Daoy (cell line): ENCODE results near the gene LASP1. TPM values are rescaled to one million over a fixed set of nuclear protein-coding genes. Genes with fewer than 3 reads are reported as not detected.
"Not testable (repeated sequence)": the region's sequence is repeated elsewhere in the genome, so short reads cannot be mapped to it uniquely, and the experiment has no call there.

Experiments
- DNase-seq: peaks from one replicate; pipeline ENCODE4 v3.0.0-alpha.2; 2015; ENCODE audit warnings: low read depth
- total RNA-seq: library from RNA; depleted of rRNA; stranded (reverse); fragments of >200 nt; shearing (Covaris generic); gene quantifications from 2 replicates; pipeline ENCODE4 v1.2.3, GENCODE V29; 2014

LASP1 gene
- total RNA-seq, 1 experiment from 2014 or later, result 77.9 TPM

GRCh38 chr17:38925263-38925995, 55.6 kb downstream of the LASP1 start, which contains the start of gene LASP1NB:
Gene LASP1NB (plus strand): TSS chr17:38925614.
- no peak for DNase-seq

DNA sequence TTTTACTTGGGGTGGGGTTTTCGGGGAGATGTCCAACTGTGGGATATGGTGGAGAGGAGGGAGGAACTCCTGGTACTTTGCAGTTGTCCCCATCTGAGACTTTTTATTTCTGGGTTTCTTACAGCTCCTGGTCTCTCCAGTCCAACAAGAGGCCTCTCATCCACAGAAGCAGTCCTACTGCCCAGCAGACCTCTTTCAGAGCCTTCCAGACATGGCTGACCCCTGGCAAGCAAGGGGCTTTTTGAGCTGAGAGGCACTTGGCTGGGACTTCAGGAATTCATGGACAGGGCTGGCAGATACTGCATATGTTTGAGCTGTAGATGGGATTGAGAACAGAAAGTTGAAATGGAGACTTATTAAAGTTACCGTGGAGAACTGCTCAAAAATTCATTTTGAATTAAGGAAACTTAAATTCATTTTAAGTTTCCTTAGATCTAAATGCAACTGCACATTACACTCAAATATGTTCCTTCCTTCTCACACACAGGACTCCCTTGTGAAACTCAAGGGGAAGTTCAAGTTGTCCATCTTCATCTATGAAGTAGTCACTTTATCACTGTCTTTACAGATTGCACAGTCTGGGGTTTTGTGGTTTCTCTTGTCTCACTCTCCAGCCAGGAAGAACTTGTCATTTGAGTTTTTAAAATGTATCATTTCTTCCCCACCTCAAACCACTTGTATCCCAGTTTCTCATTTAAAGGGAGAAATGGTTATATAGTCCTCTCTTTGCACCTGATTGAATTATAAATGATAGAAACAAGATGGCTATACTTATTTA, 56.6 kb downstream of the LASP1 start:
- DNase-seq, result no peak

- DNase-seq, result not testable (repeated sequence)
Measured at GRCh38 chr17:38930782-38931181, 60.9 kb downstream of the LASP1 start.

DNA sequence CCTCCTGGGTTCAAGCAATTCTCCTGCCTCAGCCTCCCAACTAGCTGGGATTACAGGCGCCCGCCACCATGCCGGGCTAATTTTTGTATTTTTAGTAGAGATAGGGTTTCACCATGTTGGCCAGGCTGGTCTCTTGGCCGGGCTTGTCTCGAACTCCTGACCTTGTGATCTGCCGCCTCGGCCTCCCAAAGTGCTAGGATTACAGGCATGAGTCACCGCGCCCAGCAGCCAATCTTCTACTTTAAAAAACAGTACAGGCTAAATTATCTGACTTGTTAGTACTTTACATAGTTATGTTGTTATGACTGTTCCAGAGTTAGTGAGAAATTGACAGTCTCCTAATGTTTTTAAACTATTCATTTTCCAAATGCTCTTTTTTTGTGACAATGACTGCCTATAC, 64.1 kb downstream of the LASP1 start:
- DNase-seq, result not testable (repeated sequence)

DNA sequence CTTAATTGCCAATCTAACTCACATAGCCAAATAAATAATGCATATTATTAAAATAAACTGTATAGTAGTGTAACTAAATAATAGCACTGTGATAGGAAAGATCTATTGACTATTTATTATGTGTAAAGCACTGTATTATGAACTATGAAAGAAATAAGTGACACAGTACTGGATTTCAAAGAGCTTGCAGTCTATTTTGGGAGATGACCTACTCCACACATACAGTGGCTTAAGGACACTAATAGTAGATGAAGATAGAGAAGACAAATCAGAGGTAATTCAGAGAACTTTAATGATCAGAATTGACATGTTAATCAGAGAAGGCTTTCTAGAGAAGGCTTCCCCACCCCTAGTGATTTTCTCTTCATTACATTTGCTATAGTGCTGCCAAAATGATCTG, 70.1 kb downstream of the LASP1 start:
- no peak for DNase-seq

- no peak for DNase-seq
Measured at GRCh38 chr17:38940404-38940803, 70.5 kb downstream of the LASP1 start.

GRCh38 chr17:38942696-38943334, 73.0 kb downstream of the LASP1 start:
- no peak for DNase-seq

- no peak for DNase-seq
Measured at GRCh38 chr17:38943607-38944006, 73.7 kb downstream of the LASP1 start.

DNA sequence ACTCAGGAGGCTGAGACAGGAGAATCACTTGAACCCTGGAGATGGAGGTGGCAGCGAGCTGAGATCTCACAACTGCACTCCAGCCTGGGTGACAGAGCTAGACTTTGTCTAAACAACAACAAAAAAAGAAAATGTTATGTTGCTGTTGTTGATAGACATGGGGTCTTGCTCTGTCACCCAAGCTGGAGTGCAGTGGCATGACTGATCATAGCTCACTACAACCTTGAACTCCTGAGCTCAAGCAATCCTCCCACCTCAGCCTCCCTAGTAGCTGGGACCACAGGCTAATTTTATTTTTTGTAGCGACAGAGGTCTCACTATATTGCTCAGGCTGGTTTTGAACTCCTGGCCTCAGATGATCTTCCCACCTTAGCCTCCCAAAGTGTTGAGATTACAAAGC, 77.3 kb downstream of the LASP1 start:
- no peak for DNase-seq

GRCh38 chr17:38953800-38954199, 83.9 kb downstream of the LASP1 start:
- not testable (repeated sequence) for DNase-seq

- DNase-seq, result no peak
Measured at GRCh38 chr17:38958326-38958725, 88.5 kb downstream of the LASP1 start.

DNA sequence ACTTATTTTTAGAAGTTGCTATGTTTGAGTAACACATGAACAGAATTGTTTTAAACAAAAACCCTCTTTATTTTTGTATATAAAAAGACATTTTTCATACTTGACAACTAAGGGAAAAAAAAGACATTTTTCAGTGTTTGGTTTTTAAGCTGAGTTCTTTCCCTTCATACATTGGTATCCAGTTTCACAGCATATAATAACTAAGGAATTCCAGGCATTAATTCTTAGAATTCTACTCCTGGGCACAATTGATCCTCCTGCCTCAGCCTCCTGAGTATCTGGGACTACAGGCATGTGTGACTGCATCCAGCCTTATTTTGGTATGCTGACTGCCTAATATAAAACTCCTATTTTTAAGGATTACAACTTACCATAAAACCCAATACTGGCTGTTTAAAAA, 88.9 kb downstream of the LASP1 start:
- no peak for DNase-seq

DNA sequence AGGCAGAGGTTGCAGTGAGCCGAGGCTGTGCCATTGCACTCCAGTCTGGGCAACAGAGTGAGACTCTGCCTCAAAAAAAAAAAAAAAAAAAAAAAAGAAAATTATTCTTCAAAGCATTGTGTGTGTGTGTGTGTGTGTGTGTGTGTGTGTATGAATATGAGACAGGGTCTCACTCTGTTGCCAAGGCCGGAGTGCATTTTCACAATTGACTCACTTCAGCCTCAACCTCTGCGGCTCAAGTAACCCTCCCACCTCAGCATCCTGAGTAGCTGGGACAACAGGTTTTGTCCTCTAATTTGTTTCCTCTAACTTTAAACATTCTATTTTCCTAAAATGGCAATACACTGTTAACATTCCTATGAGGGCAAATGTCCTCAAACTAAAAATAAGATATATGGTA, 89.7 kb downstream of the LASP1 start:
- DNase-seq, result no peak

DNA sequence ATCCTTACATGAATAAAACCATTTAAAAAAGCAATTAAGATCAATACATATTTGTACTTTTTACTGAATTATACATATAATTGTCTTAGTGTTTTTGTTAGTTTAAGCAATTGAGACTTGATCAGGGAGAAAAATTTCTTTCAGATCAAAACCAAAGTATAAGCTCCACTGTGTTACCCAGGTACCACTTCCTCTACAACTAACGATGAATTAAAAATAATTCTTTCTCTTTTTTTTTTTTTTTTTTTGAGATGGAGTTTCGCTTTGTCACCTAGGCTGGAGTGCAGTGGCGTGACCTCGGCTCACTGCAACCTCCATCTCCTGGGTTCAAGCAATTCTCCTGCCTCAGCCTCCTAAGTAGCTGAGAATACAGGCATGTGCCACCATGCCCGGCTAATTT, 90.5 kb downstream of the LASP1 start:
- no peak for DNase-seq

GRCh38 chr17:38961413-38961812, 91.6 kb downstream of the LASP1 start:
- no peak for DNase-seq

DNA sequence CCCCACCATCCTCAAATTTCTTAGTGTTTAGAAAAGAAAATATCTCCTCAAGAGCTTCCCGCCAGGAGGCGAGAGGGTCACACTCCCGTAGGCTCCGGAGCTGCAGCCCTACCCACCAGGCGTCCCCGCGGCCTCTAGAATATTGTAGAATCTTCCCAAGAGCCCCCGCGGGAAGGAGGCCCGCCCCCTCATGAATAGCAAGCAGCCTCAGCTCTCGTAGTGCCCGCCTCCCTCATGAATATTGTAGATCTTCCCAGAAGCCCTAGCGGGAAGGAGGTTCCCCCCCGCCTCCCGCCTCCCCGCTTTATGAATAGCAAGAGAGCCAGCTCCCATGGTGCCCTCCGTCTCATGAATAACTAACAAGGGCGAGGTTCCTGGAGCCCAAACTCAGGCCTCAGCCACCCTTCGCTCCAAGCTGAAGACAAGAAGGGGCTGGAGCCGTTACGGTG, 97.5 kb downstream of the LASP1 start, which contains the start of gene FBXO47:
FBXO47 (minus strand) TSS at position 114 of the 449 bp plus-strand sequence. CDS start 4,378 bp downstream, outside the sequence.
- DNase-seq, result no peak

DNA sequence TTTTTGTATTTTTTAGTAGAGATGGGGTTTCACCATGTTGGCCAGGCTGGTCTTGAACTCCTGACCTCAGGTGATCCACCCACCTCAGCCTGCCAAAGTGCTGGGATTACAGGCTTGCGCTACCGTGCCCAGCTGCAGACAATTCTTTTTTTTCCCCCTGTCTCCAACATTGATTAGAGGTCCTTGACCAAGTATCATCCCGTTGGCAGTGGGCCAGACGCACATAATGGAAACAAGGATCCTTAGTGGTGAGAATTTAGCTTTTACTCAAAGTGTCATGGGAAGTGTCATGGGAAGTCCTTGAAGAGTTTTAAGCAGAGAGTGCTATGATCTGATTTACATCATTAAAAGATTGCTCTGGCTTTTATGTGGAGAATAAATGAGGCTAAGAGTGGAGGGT, 99.4 kb downstream of the LASP1 start:
- DNase-seq, result no peak

DNA sequence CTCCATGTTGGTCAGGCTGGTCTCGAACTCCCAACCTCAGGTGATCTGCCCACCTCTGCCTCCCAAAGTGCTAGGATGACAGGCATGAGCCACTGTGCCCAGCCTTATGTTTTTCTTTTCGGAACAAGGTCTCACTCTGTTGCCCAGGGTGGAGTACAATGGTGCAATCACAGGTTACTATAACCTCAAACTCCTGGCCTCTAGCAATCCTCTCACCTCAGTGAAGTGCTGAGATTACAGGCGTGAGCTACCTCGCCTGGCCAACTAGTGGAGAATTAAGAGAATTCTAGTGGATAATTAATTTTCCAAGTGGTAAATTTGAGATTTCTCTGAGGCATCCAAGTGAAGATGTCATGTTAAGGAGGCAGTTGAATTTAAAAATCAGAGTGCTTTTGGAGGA, 100.3 kb downstream of the LASP1 start:
- no peak for DNase-seq

GRCh38 chr17:38970804-38971203, 100.9 kb downstream of the LASP1 start:
- DNase-seq, result no peak
